C4-2B (cell line): ENCODE data around the gene MSL3.

ENCODE experiments used
- ZFX ChIP-seq: fragments of 450-650 bp; IDR thresholded peaks from 2 replicates; pipeline ENCODE4 v1.6.1; 2017
- TF ChIP-seq, protein P1 (sequence below): fragments of 450-650 bp; conservative IDR thresholded peaks from 2 replicates; pipeline ENCODE4 v1.5.1; 2017; ENCODE audit warnings: mild to moderate bottlenecking

DNA sequence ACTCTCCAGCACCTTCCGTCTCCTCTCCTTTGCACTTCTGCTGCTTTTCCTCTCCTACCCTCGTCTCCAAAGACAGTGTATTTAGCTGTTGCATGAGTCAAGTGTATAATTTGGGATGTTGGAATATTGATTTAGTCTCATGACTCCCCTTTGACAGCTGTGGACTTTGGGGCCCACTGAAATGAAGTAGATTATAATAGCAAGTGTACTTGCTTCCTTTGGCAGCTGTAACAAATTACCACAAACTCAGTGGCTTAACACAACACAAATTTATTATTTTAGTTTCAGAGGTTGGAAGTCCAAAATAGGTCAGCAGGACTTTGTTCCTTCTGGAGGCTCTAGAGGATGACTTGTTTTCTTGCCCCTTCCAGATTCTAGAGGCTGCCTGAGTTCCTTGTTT lies 29.5 kb upstream of the MSL3 start:
- TF ChIP-seq, protein P1, sequence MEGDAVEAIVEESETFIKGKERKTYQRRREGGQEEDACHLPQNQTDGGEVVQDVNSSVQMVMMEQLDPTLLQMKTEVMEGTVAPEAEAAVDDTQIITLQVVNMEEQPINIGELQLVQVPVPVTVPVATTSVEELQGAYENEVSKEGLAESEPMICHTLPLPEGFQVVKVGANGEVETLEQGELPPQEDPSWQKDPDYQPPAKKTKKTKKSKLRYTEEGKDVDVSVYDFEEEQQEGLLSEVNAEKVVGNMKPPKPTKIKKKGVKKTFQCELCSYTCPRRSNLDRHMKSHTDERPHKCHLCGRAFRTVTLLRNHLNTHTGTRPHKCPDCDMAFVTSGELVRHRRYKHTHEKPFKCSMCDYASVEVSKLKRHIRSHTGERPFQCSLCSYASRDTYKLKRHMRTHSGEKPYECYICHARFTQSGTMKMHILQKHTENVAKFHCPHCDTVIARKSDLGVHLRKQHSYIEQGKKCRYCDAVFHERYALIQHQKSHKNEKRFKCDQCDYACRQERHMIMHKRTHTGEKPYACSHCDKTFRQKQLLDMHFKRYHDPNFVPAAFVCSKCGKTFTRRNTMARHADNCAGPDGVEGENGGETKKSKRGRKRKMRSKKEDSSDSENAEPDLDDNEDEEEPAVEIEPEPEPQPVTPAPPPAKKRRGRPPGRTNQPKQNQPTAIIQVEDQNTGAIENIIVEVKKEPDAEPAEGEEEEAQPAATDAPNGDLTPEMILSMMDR = no peak
- no peak for TF ChIP-seq ZFX
